Measurements from ENCODE around the gene DGKH.

Gene DGKH

GRCh38 chr13:42056146-42056545, 7.7 kb downstream of the DGKH start:
- no peak overlapping the region for H2AFZ ChIP-seq
- no peak overlapping the region for H3K9ac ChIP-seq
- no peak overlapping the region for H3K4me2 ChIP-seq (ENCODE audit: low read length)
- TF ChIP-seq CTCF (IDR thresholded peaks at IDR 0.05), result no peak
- H3K27me3 ChIP-seq (ENCODE audit: control insufficient read depth, insufficient read depth, low read length), result no peaks in the 10 kb centered on the region
- H3K36me3 ChIP-seq (ENCODE audit: control insufficient read depth, insufficient read depth, low read length), result no peaks in the 10 kb centered on the region
- H3K4me3 ChIP-seq (ENCODE audit: low read depth, low read length), result no peak overlapping the region
- no peaks in the 10 kb centered on the region for H3K9me3 ChIP-seq (ENCODE audit: control insufficient read depth, low read length)
- H3K27ac ChIP-seq, result no peak overlapping the region
- no peaks in the 10 kb centered on the region for H3K79me2 ChIP-seq
- no peaks in the 10 kb centered on the region for H3K4me1 ChIP-seq

- Histone ChIP-seq H3K4me1 (no peaks in the 10 kb centered on the region), H3K9ac (no peak overlapping the region), H3K4me2 (ENCODE audit: low read length) (no peak overlapping the region), H3K27me3 (ENCODE audit: control insufficient read depth, insufficient read depth, low read length) (no peaks in the 10 kb centered on the region), H3K4me3 (ENCODE audit: low read depth, low read length) (no peak overlapping the region), H3K79me2 (no peaks in the 10 kb centered on the region), H3K27ac (no peak overlapping the region), H3K9me3 (ENCODE audit: control insufficient read depth, low read length) (no peaks in the 10 kb centered on the region), H2AFZ (no peak overlapping the region), H3K36me3 (ENCODE audit: control insufficient read depth, insufficient read depth, low read length) (no peaks in the 10 kb centered on the region)
- TF ChIP-seq CTCF (IDR thresholded peaks at IDR 0.05), result no peak
Measured at GRCh38 chr13:42056583-42056982, 8.1 kb downstream of the DGKH start.

- no peak for TF ChIP-seq CTCF (IDR thresholded peaks at IDR 0.05)
- Histone ChIP-seq H3K4me3 (ENCODE audit: low read depth, low read length) (no peak overlapping the region), H3K36me3 (ENCODE audit: control insufficient read depth, insufficient read depth, low read length) (no peaks in the 10 kb centered on the region), H3K4me2 (ENCODE audit: low read length) (no peak overlapping the region), H3K9me3 (ENCODE audit: control insufficient read depth, low read length) (no peaks in the 10 kb centered on the region), H3K9ac (no peak overlapping the region), H3K27ac (no peak overlapping the region), H2AFZ (no peak overlapping the region), H3K27me3 (ENCODE audit: control insufficient read depth, insufficient read depth, low read length) (no peaks in the 10 kb centered on the region), H3K79me2 (no peaks in the 10 kb centered on the region), H3K4me1 (no peaks in the 10 kb centered on the region)
Measured at GRCh38 chr13:42057918-42058530, 9.6 kb downstream of the DGKH start.

GRCh38 chr13:42061943-42062342, 13.5 kb downstream of the DGKH start:
- H3K9ac ChIP-seq, result no peak overlapping the region
- no peak overlapping the region for H3K4me3 ChIP-seq (ENCODE audit: low read depth, low read length)
- no peaks in the 10 kb centered on the region for H3K4me1 ChIP-seq
- H3K79me2 ChIP-seq, result no peaks in the 10 kb centered on the region
- H3K27me3 ChIP-seq (ENCODE audit: control insufficient read depth, insufficient read depth, low read length), result no peaks in the 10 kb centered on the region
- no peaks in the 10 kb centered on the region for H3K9me3 ChIP-seq (ENCODE audit: control insufficient read depth, low read length)
- no peak overlapping the region for H2AFZ ChIP-seq
- no peak for TF ChIP-seq CTCF (IDR thresholded peaks at IDR 0.05)
- H3K27ac ChIP-seq, result no peak overlapping the region
- H3K4me2 ChIP-seq (ENCODE audit: low read length), result no peak overlapping the region
- no peaks in the 10 kb centered on the region for H3K36me3 ChIP-seq (ENCODE audit: control insufficient read depth, insufficient read depth, low read length)

- Histone ChIP-seq H3K4me3 (ENCODE audit: low read depth, low read length) (no peak overlapping the region), H3K27ac (no peak overlapping the region), H3K79me2 (no peaks in the 10 kb centered on the region), H2AFZ (no peak overlapping the region), H3K36me3 (ENCODE audit: control insufficient read depth, insufficient read depth, low read length) (no peaks in the 10 kb centered on the region), H3K27me3 (ENCODE audit: control insufficient read depth, insufficient read depth, low read length) (no peaks in the 10 kb centered on the region), H3K4me1 (no peaks in the 10 kb centered on the region), H3K9ac (no peak overlapping the region), H3K4me2 (ENCODE audit: low read length) (no peak overlapping the region), H3K9me3 (ENCODE audit: control insufficient read depth, low read length) (no peaks in the 10 kb centered on the region)
- TF ChIP-seq CTCF (IDR thresholded peaks at IDR 0.05), result no peak
Measured at GRCh38 chr13:42063105-42063504, 14.7 kb downstream of the DGKH start.

All from parathyroid adenoma (tissue), 2 donors.